Calu3 (cell line): ENCODE results near the gene TEX22. TPM values are rescaled to one million over a fixed set of nuclear protein-coding genes. Genes with fewer than 3 reads are reported as not detected.

ENCODE experiments used
- BruUV-seq: library from RNA; stranded (reverse); fragments of 400-500 nt; replicated peaks from 2 replicates; lab custom pipeline; 2021; lab: Mats Ljungman, UMichigan
- CTCF ChIA-PET: fragments of 300-600 bp; sonication (Branson Sonifier 250); formaldehyde crosslinking; loops from one replicate; lab custom pipeline; 2022; ENCODE audit warnings: antibody characterized with exemption; lab: Charles Lee
- DNase-seq: peaks from one replicate; pipeline ENCODE4 v3.0.0; 2022
- H3K27ac Mint-ChIP-seq: one replicate; pipeline ENCODE4 v1.8.0; 2022; ENCODE audit warnings: mixed read lengths; ENCODE audit not compliant: unreplicated experiment
- H3K27me3 Mint-ChIP-seq: one replicate; pipeline ENCODE4 v1.8.0; 2022; ENCODE audit warnings: mixed read lengths; ENCODE audit not compliant: unreplicated experiment
- H3K36me3 Mint-ChIP-seq: one replicate; pipeline ENCODE4 v1.8.0; 2022; ENCODE audit warnings: mild to moderate bottlenecking, moderate library complexity, mixed read lengths; ENCODE audit not compliant: insufficient read depth, unreplicated experiment
- H3K4me1 Mint-ChIP-seq: one replicate; pipeline ENCODE4 v1.8.0; 2022; ENCODE audit warnings: mild to moderate bottlenecking, low read depth, mixed read lengths; ENCODE audit not compliant: unreplicated experiment
- H3K4me3 Mint-ChIP-seq: one replicate; pipeline ENCODE4 v1.8.0; 2022; ENCODE audit warnings: mild to moderate bottlenecking, low read depth, moderate library complexity, mixed read lengths; ENCODE audit not compliant: unreplicated experiment
- H3K9me3 Mint-ChIP-seq: one replicate; pipeline ENCODE4 v1.8.0; 2022; ENCODE audit warnings: low read depth, mixed read lengths; ENCODE audit not compliant: unreplicated experiment
- intact Hi-C: fragments of 100-400 bp; cut with micrococcal nuclease; formaldehyde crosslinking; loops from one replicate; pipeline ENCODE4 v1.10.0; 2022; ENCODE audit not compliant: unreplicated experiment
- total RNA-seq: library from RNA; stranded (reverse); gene quantifications from 2 replicates; pipeline ENCODE4 v1.2.3, GENCODE V29; 2022
- TF ChIP-seq, protein P1 (sequence below): fragments of 200-600 bp; IDR thresholded peaks from one replicate; pipeline ENCODE4 v1.8.0; 2022; ENCODE audit warnings: antibody characterized with exemption; ENCODE audit not compliant: unreplicated experiment

The TEX22 gene
- total RNA-seq, 1 experiment from 2014 or later = 2.8 TPM

DNA sequence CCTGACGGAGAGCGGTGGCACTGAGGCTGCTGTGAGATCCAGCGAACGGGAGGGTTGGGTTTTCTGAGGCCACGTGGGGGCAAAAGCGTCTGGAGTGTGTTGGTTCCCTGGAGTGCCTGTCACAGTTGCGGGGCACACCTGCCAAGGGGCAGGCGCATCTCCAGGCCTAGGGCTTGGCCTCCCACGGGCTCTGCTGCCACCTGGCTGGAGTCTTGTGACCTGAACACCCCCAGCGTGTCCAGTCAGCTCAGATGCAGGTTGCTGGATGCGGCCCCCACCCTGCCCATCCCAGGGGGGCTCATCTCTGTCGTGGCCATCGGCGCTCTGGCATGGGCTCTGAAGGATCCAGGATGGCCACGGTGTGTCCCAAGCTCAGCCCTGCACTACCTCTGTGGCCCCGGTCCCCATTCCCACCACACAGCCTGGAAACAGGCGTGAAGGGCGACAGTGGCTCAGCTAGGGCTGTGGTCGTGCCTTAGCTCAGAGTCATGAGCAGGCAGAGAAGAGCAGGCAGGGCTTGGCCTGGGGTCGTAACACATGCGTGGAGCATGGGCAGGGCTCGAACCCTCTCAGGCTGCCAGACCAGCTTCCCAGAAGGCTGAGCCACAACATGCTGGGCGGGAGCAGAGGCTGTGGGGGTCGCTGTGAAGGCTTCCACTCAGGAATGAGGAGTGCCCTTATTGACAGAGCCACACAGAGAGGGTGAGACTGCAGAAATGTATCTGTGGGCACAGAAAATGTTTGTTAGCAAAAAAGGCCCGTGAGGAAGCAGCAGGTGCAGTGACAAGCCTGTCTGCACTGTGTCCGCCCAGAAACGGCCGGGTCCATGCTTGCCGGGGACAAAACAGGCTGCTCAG lies 52.8 kb downstream of the TEX22 start:
- no peaks in the 10 kb centered on the region for H3K9me3 Mint-ChIP-seq
- H3K4me1 Mint-ChIP-seq = no peaks in the 10 kb centered on the region
- no peak overlapping the region for H3K4me3 Mint-ChIP-seq
- H3K36me3 Mint-ChIP-seq = peaks cover 36% of the 10 kb centered on the region
- no peaks in the 10 kb centered on the region for H3K27me3 Mint-ChIP-seq
- no peak for DNase-seq
- intact Hi-C loops = no loop called here
- CTCF ChIA-PET = interaction anchor here (0.6 kb wide), 1 partner anchor 80 kb away, joined by 3 read pairs; no protein-coding TSS in a partner anchor
- no TSS peak for BruUV-seq
- no peak overlapping the region for H3K27ac Mint-ChIP-seq
- TF ChIP-seq, protein P1, sequence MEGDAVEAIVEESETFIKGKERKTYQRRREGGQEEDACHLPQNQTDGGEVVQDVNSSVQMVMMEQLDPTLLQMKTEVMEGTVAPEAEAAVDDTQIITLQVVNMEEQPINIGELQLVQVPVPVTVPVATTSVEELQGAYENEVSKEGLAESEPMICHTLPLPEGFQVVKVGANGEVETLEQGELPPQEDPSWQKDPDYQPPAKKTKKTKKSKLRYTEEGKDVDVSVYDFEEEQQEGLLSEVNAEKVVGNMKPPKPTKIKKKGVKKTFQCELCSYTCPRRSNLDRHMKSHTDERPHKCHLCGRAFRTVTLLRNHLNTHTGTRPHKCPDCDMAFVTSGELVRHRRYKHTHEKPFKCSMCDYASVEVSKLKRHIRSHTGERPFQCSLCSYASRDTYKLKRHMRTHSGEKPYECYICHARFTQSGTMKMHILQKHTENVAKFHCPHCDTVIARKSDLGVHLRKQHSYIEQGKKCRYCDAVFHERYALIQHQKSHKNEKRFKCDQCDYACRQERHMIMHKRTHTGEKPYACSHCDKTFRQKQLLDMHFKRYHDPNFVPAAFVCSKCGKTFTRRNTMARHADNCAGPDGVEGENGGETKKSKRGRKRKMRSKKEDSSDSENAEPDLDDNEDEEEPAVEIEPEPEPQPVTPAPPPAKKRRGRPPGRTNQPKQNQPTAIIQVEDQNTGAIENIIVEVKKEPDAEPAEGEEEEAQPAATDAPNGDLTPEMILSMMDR = no peak

DNA sequence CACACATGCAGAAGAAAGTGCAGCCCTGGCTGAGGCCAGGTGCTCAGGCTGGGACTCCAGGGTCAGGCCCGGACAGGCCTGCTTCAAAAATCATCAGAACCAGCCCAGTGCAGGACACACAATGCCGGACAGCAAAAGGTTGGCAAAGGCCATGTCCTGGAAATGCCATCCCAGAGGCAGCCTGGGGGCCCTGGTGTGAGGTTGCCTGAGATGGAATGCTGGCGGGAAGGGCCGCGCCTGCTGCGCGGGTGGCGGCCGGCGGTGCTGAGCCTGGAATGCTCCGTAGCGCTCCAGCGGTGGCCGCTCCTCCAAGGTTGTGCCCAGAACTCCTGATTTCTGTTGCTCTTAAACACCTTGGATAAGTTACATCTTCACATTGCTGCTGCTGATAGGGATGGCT lies 54.6 kb downstream of the TEX22 start:
- TF ChIP-seq, protein P1 = no peak
- Mint-ChIP-seq H3K36me3 (peaks cover 34% of the 10 kb centered on the region), H3K4me1 (no peaks in the 10 kb centered on the region), H3K9me3 (no peaks in the 10 kb centered on the region), H3K4me3 (no peak overlapping the region), H3K27ac (peak overlapping the region; percentile 22), H3K27me3 (no peaks in the 10 kb centered on the region)
- no peak for DNase-seq
- CTCF ChIA-PET = no interaction called here
- intact Hi-C loops = no loop called here
- no TSS peak for BruUV-seq

DNA sequence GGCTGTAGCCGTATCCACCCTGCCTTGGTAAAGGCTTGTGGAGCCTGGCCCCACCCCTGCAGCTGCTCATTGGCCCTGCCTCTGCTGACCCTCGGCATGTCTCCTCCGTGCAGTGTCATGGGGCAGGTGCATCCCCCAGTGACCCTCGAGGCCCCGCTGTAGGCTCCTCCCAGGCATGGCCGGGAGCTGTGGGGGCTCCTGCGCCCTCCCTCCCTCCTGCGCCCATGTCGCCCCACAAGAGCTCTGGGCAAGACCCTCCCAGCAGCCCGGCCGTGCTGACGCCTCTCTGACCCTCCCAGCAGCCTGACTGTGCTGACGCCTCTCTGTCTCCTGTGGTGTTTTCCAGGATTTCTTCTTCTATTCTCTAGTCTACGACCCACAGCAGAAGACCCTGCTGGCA lies 55.5 kb downstream of the TEX22 start:
- intact Hi-C loops = no loop called here

DNA sequence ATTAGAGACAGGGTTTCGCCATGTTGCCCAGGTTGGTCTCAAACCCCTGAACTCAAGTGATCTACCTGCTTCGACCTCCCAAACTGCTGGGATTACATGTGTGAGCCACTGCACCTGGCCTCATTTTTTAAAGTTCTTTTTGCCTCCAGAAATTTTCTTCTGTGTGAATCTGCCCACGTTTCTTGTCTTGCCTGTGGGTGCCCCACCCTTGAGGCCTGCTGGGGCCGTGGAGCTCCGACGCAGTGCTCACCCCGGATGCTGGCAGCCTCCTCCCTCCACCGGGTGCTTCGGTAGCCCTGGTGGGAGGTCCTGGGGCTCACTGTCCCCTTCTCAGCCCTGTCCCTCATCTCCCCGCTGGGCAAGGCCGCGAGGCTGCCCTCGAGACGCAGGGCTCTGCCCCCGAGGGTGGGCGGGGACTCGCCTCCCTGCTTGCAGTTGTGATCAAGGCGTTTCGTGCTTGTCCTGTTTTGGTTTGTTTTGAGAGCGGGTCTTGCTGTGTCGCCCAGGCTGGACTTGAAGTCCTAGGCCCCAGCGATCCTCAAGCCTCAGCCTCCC lies 56.8 kb downstream of the TEX22 start:
- Mint-ChIP-seq H3K9me3 (no peaks in the 10 kb centered on the region), H3K27ac (no peak overlapping the region), H3K4me3 (no peak overlapping the region), H3K36me3 (peaks cover 25% of the 10 kb centered on the region), H3K27me3 (no peaks in the 10 kb centered on the region), H3K4me1 (no peaks in the 10 kb centered on the region)
- DNase-seq = no peak
- CTCF ChIA-PET = no interaction called here
- TF ChIP-seq, protein P1 = no peak
- intact Hi-C loops = no loop called here
- no TSS peak for BruUV-seq

More for the DNA sequence above, 55.5 kb downstream of the TEX22 start:
- Mint-ChIP-seq H3K27ac (no peak overlapping the region), H3K4me3 (no peak overlapping the region), H3K4me1 (no peaks in the 10 kb centered on the region), H3K36me3 (peaks cover 31% of the 10 kb centered on the region), H3K9me3 (no peaks in the 10 kb centered on the region), H3K27me3 (no peaks in the 10 kb centered on the region)
- TF ChIP-seq, protein P1 = no peak
- no TSS peak for BruUV-seq
- CTCF ChIA-PET = no interaction called here
- no peak for DNase-seq
